Measurements from ENCODE around the gene CNTLN. TPM values are rescaled to one million over a fixed set of nuclear protein-coding genes. Genes with fewer than 3 reads are reported as not detected.
A peak's percentile ranks its signal among the peaks of the same experiment; 100 is the strongest.
"Not testable (repeated sequence)": the region's sequence is repeated elsewhere in the genome, so short reads cannot be mapped to it uniquely, and the experiment has no call there.

Gene CNTLN
- total RNA-seq, 1 experiment from 2014 or later = 5.8 TPM

DNA sequence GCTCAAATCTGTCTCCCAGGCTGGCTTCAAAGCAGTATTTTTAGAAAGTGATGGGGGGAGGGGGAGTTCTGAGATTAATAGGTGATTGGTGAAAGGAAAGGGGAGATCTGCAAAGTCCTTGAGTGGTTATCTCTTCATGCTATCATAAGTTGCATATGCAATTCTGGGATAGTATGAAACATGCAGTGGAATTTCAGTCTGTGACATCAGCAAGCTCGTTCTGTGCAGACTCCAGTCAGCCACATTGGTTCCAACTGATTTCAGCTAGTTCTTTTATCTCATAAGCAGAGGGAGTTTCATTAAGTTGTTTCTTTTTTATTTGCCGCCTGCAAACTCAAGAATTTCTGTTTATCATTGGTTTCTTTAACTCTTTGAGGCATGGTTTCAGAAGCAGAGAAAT is 263.5 kb downstream of the CNTLN start:
- DNase-seq (ENCODE audit: low read depth) = no peak

DNA sequence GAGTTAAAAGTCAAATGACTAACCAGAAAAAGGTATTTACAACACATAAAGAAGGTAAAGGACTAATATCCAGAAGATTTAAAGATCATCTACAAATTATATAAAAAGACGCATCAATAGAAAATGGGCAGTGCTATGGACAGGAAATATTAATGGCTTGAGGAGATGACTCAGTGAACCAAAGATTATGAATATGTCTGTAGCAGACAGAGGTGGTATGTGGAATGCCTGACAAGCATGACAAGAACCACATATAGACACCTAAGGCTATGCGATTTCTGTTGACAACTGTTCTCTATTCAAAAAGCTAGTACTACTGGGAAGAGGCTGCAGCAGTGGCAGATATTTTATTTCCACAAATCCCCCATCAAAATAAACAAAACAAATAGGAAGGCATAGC is 267.0 kb downstream of the CNTLN start:
- DNase-seq (ENCODE audit: low read depth) = peak; percentile 1

DNA sequence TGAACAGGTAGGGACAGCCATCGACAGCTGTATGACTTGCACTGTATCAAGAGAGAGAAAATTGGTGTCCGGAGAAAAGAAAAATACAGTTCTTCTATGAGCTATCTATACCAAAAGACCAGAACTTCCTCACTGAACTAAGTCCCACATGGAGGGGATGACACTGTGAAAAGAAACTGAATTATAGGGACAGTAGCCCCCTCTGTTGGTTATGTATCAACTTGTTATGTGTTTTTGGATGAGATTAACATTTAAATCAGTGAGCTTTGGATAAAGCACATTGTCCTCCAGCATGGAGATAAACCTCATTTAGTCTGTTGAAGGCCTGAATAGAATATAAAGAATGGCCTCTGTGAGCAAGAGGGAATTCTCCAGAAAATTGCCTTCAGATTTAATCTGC is 267.5 kb downstream of the CNTLN start:
- DNase-seq (ENCODE audit: low read depth) = peak; percentile 3

DNA sequence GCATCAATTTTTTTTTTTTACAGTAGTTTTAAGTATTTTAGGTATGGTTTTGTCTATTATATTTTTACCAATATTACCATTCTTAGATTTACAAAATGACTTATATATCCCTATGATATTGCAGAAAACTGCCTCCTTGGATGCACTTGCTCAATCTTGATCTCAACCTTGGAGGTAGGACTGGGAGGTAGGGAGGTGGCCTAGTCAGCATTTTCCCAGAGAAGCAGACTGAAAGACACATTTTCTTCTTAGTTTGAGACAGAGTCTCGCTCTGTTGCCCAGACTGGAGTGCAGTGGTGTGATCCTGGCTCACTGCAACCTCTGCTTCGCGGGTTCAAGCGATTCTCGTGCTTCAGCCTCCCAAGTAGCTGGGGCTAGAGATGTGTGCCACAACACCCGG is 268.7 kb downstream of the CNTLN start:
- DNase-seq (ENCODE audit: low read depth) = no peak

DNA sequence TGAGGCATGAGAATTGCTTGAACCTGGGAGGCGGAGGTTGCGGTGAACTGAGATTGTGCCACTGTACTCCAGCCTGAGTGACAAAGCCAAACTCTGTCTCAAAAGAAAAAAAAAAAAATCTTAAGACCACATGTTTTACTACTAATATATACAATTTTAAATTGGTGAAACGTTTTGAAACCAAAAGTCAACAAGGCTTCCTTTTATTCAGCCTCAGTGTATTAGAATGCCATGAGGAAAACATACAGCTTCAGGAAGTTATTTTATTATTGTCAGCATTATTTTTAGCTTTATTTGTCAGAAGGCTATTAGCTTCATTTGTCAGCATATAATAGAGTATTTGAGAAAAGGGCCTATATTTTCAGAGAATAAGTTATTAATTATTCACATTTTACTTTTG is 280.1 kb downstream of the CNTLN start:
- DNase-seq (ENCODE audit: low read depth) = no peak

DNA sequence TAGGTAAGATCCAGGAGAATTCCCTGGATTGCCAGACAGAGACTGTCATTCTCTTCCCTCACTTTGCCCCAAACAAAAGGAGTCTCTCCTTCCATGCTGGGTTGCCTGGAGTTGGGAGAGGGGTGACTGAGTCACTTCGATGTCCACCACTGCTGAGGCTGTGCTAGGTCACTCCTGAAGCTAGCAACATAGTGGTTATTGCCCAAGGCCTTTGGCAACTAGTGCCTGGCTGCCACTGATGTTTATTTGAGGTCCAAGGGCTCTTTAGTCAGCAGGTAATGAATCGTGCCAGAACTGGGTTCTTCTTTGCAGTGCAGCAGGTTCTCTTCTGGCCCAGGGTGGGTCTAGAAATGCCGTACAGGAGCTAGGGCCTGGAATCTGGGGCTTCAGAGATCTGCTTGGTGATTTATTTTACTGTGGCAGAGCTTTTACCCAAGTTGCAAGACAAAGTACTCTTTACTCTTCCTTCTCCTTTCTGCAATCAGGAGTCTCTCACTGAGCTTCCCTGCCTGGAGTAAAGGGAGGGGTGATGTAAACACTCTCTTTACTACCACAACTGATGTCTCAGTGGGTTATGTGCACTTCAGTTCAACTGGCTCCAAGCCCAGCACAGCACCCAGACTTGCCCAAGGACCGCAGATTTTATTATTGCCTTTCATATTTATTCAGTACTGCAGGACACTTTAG is 288.3 kb downstream of the CNTLN start:
- DNase-seq (ENCODE audit: low read depth) = no peak

DNA sequence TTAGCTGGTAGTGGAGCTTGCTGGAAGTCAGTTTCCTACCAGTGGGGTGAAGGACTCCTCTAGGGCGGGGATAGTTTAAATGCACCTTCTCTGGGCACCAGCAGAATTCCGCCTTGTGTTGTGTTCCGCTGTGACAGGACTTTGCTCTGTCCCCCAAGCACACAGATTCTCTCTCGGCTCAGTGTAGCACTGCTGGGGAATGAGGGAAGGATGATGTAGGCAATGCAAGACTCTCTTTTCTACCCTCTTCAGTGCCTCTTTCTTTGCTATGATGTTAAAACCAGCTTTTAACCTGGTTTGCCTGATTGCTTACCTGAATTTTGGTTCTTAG is 288.8 kb downstream of the CNTLN start:
- DNase-seq (ENCODE audit: low read depth) = no peak

DNA sequence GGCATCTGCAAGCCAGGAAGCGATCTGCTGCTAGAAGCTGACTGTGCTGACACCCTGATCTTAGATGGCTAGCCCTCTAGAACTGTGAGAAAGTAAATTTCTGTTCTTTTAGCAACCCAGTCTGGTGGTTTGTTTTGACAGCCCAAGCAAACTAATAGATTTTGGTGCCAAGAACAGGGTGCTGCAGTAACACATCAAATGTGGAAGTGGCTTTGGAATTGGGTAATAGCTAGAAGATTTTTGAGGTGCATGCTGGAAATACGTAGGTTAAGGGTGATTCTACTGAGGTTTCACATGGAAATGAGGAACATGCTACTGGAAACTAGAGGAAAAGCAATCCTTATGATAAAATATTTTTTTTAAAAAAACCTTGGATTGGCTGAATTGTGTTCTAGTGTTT is 290.5 kb downstream of the CNTLN start:
- no peak for DNase-seq (ENCODE audit: low read depth)

DNA sequence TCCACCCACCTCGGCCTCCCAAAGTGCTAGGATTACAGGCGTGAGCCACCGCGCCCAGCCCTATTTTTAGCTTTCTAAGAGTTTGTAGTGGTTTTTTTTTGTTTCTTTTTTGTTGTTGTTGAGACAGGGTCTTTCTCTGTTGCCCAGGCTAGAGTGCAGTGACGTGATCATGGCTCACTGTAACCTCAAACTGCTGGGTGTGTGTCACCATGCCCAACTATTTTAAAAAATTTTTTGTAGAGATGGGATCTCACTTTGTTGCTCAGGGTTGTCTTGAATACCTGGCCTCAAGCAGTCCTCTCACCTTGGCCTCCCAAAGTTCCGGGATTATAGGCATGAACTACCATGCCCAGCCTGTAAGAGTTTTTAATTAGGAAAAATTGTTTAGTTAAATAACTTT is 298.7 kb downstream of the CNTLN start:
- DNase-seq (ENCODE audit: low read depth) = peak; percentile 5

DNA sequence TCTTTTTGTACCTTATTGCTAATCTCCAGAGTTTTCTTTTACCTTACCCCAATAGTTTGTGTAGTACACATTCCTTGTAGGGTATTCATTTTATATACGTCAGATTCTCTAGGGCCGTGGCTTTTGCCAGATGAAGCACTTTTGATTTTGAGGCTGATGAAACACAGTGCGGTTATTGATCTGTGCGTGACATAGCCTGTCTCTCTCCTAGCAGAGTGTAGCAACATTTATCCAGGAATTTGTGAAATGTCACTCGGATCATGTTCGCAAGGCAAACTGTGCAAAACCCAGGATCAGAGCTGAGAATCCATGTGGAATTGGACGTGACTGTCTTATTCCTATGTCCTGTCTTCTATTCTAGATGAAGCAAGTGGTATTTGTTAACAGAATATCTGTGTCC is 302.0 kb downstream of the CNTLN start:
- no peak for DNase-seq (ENCODE audit: low read depth)

DNA sequence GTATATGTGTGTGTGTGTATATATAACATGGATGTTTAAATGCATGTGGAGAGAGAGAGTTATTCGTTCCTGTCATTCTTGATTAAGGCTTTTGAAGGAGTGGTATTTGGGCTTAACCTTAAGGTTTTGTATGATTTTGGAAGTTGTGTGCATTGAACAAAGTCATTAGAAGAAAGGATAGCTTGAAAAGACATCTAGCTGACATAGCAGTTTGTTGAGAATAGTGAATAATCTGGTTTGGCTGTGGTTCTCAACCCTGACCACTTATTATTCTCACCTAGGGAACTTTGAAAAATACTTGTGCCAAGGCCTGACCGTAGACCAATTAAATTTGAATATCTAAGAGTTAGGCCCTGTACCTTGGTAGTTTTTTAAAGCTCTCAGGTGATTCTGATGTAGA is 303.0 kb downstream of the CNTLN start:
- DNase-seq (ENCODE audit: low read depth) = no peak

DNA sequence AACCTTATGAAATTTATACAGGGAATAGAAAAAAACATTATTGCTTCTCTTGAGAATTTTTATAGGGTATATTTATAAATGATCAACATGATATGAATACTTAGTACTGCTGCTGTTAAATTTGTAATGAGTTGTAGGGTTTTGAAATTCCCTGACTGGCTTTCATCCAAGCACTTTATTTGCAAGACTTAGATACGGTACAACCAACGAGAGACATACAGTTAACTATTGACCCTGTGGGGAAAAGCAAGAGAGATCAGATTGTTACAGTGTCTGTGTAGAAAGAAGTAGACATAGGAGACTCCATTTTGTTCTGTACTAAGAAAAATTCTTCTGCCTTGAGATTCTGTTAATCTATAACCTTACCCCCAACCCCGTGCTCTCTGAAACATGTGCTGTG is 310.3 kb downstream of the CNTLN start:
- not testable (repeated sequence) for DNase-seq (ENCODE audit: low read depth)

DNA sequence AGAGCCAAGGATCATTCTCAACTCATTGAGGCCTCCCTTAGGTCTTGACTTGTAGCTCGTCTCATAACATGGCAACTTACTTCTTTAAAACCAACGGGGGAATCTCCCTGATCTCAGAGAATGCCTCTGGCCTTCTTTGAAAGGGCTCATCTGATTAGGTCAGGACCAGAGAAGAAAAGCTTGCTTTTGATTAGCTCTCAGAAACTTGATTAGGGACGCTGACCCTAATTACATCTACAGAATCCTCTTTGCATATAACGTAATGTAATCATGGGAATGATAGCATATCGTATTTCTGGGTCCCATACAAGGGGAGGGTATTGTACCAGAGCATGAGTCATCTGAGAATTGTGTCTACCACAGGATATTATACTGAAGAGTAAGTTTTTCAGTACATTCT is 318.9 kb downstream of the CNTLN start:
- peak; percentile 28 for DNase-seq (ENCODE audit: low read depth)

DNA sequence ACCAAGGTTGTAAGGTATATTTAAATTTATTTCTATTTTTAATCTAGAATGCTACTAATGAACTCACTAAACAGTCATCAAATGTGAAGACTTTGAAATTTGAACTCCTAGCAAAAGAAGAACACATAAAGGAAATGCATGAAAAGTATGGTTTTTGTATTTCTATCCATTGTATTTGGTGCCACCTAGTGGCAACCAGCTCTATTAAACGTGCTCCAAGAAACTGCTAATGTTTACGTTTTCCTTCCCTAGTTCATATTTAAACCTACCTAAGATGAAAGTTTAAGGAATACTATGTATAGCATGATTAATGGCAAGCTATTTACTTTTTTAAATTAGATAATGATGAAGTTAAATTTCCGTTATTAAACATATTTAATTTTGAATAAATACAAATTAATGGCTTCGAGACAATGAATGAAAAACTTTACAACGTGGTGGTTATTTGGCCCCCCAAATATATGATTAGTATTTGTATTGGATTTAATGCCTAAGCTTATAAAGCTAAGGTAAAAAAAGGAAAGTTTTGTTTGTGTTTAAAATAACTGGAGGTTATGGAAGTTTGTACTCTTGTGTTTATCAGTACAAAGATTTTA is 328.1 kb downstream of the CNTLN start:
- DNase-seq (ENCODE audit: low read depth) = peak; percentile 45

DNA sequence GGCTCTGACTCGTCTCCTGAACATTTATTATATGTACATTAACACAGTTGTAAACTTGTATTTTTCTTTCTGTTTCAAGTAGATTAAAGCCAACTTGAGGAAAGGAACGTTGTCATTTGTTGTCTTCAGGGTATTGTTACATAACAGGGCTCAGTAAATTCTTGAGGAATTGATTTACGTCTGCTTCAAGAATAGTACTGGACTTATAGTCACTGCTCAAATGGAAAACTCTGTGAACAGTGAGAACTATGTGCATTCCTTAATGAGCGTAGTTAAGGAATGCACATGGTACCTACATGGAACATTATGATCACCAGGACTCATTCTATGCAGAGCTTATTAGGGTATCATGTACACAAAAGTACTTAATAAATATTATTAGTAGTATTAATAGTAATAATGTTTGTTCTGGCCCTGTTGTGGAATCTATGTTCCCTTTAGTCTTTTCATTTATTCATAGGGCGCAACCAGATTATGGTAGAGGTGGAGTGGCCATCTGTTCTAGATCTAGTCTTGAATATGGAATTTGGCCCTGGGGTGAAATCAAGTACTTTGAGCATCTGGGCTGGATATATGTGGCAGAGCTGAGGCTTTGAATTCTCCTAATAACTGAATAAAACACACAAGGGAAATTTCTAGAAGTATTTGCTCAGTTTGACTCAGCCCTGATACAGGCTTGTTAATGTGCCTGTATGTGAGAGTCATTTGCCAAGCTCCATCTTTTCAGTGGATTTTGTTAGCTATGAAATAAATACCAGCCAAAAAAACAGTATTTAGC is 335.4 kb downstream of the CNTLN start:
- DNase-seq (ENCODE audit: low read depth) = no peak

DNA sequence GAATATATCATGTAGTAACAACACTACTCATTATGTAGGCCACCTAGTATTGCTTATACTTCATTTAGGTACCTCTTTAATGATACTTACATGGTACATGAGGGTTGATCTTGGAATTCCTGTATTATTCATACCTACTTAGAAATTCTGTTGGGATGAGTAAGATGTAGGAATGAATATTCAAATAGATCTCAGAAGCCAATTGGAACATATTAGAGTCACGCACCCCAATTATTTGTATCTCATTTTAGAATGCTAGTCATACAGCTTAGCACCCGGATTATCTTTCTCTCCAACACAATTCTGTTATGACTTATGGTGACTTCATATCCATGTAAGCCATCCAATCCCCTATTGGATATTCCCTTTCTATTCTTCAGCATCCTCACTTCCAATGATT is 337.3 kb downstream of the CNTLN start:
- DNase-seq (ENCODE audit: low read depth) = no peak

DNA sequence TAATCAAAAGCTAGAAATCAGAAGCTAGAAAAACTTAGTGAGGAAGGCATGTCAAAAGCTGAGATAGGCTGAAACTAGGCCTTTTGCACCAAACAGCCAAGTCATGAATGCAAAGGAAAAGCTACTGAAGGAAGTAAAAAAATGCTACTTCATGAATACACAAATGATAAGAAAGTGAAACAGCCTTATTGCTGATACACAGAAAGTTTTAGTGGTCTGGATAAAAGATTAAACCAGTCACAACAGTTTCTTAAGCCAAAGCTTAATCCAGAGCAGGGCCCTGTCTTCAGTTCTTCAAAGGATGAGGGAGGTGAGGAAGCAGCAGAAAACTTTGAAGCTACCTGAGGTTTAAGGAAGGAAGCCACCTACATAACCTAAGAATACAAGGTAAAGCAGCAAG is 341.6 kb downstream of the CNTLN start:
- DNase-seq (ENCODE audit: low read depth) = no peak

DNA sequence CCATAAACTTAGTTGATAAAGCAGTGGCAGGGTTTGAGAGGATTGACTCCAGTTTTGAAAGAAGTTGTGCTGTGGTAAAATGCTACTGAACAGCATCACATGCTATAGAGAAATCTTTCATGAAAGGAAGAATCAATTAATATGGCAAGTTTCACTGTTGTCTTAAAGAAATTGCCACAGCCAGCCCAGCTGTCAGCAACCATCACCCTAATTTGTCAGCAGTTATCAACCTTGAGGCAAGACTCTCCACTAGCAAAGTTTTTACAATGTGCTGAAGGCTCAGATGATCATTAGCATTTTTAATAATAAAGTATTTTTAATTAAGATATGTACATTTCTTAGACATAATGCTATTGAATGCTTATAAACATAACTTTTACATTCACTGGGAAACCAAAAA is 343.0 kb downstream of the CNTLN start:
- DNase-seq (ENCODE audit: low read depth) = no peak

DNA sequence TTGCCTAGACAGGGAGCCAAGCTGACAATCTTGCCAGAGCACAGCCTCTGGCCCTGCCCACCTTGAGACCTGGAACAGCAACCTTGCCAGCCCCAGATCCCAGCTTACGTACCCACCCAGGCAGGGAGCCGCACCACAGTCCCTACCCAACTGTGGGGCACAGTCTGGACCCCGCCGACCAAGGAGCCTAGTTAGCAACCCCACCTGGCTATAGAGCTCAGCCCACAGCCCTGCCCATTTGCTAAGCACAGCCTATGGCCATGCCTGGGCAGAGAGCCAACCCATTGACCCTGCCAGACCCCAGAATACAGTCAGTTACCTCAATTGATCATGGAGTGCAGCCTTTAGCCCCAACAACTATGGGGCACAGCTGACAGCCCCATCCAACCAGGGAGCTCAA is 346.1 kb downstream of the CNTLN start:
- DNase-seq (ENCODE audit: low read depth) = no peak

DNA sequence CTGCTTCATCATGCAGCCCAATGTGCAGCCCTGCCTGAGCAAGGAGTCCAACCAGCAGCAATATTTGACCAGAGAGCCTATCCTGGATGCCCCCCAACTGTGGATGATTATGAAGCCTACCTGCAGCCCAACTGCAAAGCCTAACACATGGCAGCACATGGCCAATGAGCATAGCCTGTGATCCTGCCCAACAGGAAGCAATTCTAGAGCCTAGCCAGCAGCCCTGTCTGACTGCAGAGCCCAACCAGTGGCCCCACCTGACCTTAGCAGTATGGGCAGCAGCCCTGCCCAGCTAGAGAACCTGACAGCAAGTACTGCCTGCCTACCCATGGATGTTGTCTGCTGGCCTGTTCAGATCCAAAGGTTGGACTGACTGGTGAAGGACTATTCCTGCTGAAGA is 346.7 kb downstream of the CNTLN start:
- DNase-seq (ENCODE audit: low read depth) = peak; percentile 8

DNA sequence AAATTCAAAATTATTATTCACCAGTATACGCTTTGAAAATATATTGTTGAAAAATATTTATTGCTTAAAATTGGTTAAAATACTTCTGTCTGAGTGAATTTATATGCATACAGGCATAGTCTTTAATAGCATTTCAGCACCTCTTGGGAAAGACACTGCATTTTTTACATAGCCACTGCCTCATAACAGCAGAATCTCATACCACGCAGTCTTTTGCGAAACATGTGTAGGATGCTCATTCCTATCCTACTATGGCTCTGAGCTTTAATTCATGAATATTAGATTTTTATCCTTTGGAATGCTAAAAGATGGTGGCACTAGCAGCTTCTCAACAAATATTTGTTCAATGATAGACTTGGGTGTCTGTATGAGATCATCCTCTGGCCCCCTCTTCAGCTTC is 350.1 kb downstream of the CNTLN start:
- no peak for DNase-seq (ENCODE audit: low read depth)

DNA sequence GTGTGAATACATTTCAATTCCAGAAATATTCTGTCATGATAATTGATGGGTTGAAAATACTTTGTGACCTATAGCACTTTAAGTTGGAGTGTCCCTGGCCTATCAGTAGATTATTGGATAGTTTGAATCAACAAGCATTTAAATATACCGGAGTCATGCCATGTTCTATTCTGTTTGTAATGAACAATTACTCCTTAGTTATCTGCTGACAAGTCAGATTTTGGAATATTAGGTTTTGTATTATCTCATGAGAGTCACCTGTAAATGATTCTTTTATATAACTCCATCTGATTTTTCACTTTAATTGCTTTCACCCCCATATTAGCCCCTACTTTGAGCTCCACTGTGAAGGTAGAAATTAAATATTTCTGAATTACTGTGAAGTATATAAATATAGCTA is 351.6 kb downstream of the CNTLN start:
- DNase-seq (ENCODE audit: low read depth) = no peak

DNA sequence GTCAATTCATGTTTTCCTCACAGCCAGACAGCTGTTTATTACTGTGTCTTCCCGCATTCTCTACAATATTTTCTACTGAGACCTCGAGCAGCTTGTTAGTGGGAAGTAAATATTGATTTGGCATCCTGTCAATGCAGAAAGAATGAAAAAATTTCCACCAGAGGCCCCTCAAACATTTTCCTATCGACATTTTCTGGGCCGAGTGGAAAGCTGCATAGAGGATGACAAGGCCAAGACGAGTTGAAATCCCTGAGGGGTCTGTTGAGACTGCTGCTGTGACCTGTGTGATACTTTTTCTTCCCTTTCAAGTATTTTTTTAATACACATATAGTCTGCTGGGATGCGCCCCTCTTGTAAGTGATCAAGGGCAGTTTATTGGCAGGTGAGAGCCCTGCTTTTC is 352.6 kb downstream of the CNTLN start:
- no peak for DNase-seq (ENCODE audit: low read depth)

Data from HT1080 (cell line).